HG02610 (cell line): ENCODE data around the gene KCNF1.

Source experiments
- ATAC-seq: cut with Tn5 transposase; IDR thresholded peaks from one replicate; pipeline ENCODE4 v1.9.1; 2021; ENCODE audit warnings: mild to moderate bottlenecking, moderate library complexity; ENCODE audit not compliant: unreplicated experiment

Gene KCNF1

DNA sequence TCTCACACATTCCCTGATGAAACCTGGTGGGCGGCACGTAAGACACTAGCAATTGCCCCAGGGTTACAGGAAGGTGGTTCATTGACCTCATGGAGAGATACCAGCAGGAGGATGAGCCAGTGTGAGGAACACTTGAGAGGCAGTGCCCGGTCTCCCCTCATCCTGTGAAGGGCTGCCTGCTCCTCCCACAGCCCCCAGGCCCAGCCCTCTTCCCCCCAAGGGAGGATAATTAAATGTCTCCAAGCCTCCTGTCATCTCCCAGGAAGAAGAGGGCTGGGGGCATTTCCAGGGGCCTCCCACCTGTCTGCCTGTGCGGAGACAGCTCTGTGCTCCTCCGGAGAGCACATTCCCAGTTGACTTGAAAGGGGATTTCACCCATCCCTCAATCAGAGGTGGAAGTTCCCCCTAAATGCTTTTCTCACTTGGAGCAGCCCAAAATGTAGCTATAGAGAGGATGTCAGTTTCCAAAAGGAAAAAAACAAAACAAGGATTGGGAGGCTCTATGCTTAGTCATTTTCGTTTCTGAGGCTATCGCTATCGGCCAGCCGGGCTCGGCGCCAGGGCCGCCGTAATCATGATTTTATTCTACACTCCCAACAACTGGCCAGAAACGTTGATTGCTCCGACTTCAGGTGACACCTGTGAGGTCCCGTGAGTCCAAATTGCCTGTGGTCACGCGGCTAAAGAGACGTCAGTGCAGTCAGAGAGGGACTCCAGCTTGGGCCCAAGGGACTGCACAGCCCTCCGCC lies 7.1 kb downstream of the KCNF1 start:
- no peak for ATAC-seq

DNA sequence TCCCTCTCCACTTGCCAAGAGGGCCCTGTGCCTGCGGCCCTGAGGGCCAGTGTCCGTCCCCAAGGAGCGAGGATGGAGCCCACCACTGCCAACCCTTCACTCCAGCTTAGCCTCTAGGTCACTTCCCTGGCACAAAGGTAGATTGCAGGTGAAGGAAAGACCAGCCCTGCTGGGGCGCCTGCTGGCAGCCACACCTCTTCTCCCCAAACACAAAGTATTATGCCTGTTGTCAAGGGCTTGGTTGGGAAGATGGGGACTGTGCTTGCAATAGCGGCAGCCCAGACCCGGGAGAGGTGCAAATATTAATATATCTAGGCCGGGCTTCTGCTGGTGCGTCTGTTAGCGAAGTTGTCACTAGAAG lies 7.7 kb downstream of the KCNF1 start:
- ATAC-seq = no peak

- ATAC-seq = no peak
Observed at GRCh38 chr2:10919771-10920621, 8.3 kb downstream of the KCNF1 start.

- no peak for ATAC-seq
Observed at GRCh38 chr2:10920764-10921388, 9.1 kb downstream of the KCNF1 start.

DNA sequence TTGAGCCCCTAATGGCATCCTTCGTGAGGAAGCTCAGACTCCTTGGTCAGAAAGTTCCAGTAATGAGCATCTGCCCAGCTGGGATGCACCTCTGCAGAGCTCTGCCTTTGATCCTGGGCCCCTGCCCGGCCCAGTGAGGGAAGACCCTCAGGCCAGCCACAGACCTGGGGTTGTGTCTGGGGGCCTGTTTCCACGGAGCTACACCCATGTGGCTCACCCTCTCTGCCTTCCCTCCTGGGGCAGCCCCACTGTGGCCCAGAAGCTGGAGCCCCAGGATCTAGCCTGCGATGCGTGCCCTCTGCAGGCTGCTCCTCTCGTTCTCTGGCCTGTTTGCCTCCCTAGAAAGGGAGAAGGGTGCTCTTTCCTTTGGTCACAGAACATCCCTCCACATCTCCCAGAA lies 9.8 kb downstream of the KCNF1 start:
- ATAC-seq = no peak

- no peak for ATAC-seq
Observed at GRCh38 chr2:10922307-10923007, 10.7 kb downstream of the KCNF1 start.

GRCh38 chr2:10923008-10923375 lies 11.3 kb downstream of the KCNF1 start:
- ATAC-seq = no peak

- ATAC-seq = no peak
Observed at GRCh38 chr2:10923965-10924364, 12.2 kb downstream of the KCNF1 start.

DNA sequence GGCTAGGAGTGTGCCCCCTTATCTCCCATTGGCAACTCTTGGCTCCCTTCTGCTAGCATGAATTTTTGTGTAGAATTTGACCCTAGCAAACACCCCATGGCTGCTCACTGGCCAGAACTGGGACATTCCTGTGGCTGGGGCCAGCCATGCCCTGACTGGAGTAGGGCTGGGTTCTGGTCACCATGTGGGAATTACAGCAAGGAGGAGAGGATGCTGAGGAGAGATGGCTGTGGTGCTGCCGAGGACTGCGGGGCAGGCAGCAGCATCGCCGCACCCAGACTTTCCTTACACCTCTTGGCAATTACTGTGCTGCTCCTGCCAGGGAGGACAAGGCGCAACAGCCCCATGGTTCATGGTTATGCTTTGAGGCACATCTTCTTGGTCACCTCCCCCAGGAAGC lies 12.7 kb downstream of the KCNF1 start:
- no peak for ATAC-seq

GRCh38 chr2:10924859-10925258 lies 13.1 kb downstream of the KCNF1 start:
- ATAC-seq = no peak

DNA sequence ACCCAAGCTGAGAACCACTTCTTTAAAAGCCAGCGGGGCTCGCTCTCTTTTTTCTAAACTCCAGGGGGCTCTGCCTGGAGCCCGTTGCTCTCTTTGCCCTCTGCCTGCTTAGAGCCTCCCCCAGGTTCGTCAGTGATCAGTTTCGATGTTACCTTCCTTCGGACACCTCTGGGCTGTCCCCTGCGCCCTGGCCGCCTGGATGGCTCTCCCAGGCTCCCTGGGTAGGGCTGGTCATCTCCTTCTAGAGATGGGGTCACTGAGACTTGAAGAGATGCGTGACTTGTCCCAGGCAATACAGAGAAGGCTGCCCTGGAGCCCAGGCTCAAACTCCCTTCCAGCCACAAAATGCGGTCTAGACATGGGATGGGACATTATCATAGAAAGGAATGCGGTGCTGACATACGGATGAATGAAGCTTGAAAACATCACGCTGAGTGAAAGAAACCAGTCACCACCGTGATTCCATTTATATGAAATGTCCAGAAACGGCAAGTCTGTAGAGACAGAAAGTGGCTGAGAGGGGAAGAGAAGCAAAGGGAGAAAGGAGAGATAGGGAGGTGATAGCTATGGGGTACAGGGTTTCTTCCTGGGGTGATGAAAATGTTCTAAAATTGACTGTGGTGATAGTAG lies 14.6 kb downstream of the KCNF1 start:
- no peak for ATAC-seq

DNA sequence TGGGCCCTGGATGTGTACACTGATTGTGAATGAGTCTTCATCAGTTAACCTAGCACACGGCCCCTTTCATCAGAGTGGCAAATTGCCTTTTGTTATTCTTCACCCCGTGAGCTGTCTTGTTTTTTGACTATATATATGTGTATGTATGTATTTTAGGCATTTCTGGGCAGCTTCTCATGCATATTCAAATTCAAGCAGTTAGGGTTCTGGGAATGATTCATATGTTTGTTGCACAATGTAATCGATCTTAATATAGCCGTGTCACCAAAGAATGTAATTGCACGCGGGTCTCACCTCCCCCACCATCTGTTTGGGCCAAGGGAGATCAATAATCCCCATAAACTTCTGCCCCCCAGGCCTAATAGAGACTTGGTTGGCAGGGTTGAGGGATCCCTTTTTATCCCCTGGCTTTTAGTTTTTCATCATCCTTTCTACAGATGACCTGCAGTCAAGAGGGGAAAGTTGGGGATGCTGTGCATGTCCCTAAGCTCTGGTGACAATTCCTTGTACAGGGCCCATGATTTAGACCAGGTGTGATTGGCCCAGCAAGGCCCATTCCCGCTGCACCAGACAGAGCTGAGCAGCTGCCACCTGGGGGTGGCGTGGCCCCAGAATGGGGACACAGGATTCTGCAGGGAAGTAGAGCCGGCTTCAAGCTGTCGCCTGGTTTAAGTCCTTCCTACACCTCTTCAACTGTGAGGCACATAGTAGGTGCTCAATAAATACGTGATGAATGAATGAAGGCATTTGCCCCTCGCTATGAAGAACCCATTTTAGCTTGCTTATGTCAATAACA lies 19.2 kb downstream of the KCNF1 start:
- no peak for ATAC-seq

GRCh38 chr2:10931710-10932255 lies 20.0 kb downstream of the KCNF1 start:
- ATAC-seq = no peak

DNA sequence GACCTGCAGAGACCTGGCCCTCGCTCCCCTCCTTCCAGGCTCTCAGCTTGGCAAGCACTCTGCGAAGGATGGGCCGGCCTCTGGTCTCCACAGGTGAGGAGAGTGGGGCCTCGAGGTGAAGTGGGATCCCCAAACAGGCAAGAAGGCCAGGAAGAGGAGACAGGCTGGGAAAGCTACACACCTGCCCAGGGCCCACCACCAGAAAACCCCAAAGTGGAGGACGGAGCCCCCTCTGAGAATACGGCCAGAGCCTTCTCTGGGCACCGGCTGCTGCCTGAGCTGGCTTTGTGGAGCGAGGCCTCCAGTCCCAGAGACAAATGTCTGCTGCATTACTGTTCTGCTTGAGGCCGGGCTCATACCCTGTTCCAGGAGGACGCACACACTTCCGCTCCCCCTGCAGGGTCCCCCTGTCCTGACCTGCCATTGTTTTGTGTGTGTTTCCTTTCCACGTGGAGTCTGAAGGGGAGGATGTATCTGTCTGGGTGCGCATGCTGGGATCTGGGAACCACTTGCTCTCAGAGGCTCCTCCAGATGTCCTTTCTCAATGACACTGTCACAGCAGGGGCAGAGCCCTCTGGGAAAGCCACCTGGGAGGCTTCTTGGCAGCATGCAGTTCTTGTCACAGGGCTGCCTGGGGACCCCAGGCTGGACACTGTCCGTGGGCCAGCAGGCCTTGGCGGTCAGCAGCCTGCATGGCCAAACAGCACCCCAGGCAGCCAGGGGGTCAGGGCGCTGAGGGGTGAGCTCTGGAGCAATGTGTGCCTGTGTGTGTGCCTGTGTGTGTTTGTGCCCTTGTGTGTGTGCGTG lies 20.8 kb downstream of the KCNF1 start:
- ATAC-seq = no peak

DNA sequence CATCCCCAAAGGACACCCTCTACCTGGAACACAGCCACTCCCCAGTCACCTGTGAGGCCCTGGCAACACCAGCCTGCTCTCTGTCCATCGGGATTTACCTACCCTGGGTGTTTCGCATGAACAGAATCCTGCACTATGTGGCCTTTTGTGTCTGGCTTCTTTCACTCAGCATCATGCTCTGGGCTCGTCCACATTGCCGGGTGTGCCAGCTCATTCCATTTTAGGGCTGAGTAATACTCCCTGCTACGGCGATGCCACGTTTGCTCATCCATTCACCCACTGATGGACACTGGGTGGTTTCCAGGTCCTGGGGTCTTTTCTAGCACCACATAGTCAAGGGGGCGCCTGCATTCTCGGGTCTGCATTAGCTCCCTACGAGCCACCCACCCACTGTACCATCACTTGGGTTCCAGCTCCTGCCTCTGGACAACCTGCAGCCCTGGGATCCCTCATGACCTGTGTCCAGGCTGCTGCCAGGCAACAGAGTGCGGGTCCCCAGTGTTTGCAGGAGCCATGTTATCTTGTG lies 22.0 kb downstream of the KCNF1 start:
- ATAC-seq = no peak

GRCh38 chr2:10934308-10934978 lies 22.7 kb downstream of the KCNF1 start:
- ATAC-seq = no peak

- no peak for ATAC-seq
Observed at GRCh38 chr2:10934979-10935350, 23.2 kb downstream of the KCNF1 start.

DNA sequence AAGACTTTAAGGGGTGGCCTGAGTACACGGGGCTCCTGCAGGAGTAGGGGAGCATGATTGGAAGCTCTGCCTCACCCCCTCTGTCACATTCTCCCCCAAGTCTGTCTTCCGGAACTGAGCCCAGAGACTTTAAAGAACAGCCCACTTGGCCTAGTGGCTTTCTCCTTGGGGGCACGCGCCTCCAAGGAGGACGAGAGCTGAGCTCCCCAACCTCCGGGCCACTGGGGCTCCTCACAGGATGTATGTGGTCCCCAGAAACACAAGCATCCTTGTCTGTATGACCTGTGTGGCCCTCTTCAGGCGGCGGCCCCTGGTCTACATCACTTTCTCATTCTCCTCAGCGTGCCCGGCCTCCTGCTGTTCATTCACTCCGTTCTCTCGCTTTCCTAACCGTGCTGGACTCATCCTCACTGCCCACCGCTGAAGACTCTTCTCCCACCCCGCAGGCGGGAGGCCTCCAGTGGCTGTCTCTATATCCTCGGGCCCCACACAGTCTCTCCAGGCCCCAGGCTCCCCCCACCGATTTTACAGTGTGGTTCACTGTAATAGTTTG lies 23.7 kb downstream of the KCNF1 start:
- no peak for ATAC-seq
